IMR-90 (cell line): Measurements from ENCODE around the gene DIP2C. TPM values are rescaled to one million over a fixed set of nuclear protein-coding genes. Genes with fewer than 3 reads are reported as not detected.

Source experiments
- ATAC-seq: fragments of 200-7000 bp; cut with Tn5 transposase; 2 replicates; pipeline ENCODE4 v1.9.1; 2020; ENCODE audit warnings: low read depth, mild to moderate bottlenecking, moderate library complexity
- BruUV-seq: library from RNA; stranded (reverse); fragments of 400-500 nt; replicated peaks from 2 replicates; lab custom pipeline; 2021; lab: Mats Ljungman, UMichigan
- CTCF ChIA-PET: fragments of 300-600 bp; formaldehyde crosslinking; extraction: SDS; loops from one replicate; lab custom pipeline; 2021; ENCODE audit warnings: antibody characterized with exemption; lab: Yijun Ruan, JAX
- POLR2A ChIA-PET: fragments of 300-600 bp; sonication (Branson Sonifier 250); formaldehyde crosslinking; loops from one replicate; lab custom pipeline; 2022; ENCODE audit warnings: antibody characterized with exemption; ENCODE audit not compliant: unreplicated experiment; lab: Charles Lee
- DNase-seq: peaks from one replicate; pipeline ENCODE4 v3.0.0; 2013
- H2AFZ ChIP-seq: replicated peaks from 2 replicates; pipeline ENCODE3; 2013; ENCODE audit warnings: low read length, mild to moderate bottlenecking; ENCODE audit not compliant: poor library complexity
- H2AK5ac ChIP-seq: 2 replicates; pipeline ENCODE4 v1.6.1; 2013; ENCODE audit warnings: low read depth, low read length, inconsistent platforms
- H2AK9ac ChIP-seq: replicated peaks from 2 replicates; pipeline ENCODE3; 2013; ENCODE audit warnings: mild to moderate bottlenecking, low read depth, low read length, moderate library complexity; ENCODE audit not compliant: poor library complexity
- H2BK120ac ChIP-seq: 2 replicates; pipeline ENCODE4 v1.6.1; 2013; ENCODE audit warnings: low read depth, low read length, inconsistent platforms
- H2BK15ac ChIP-seq: 3 replicates; pipeline ENCODE4 v1.6.1; 2013; ENCODE audit warnings: low read depth, low read length, inconsistent platforms
- H2BK20ac ChIP-seq: 2 replicates; pipeline ENCODE4 v1.6.1; 2013; ENCODE audit warnings: low read depth, mild to moderate bottlenecking, inconsistent platforms, low read length, moderate library complexity
- H2BK5ac ChIP-seq: 2 replicates; pipeline ENCODE4 v1.6.1; 2013; ENCODE audit warnings: mild to moderate bottlenecking, low read depth, low read length, inconsistent platforms; ENCODE audit not compliant: poor library complexity, severe bottlenecking
- H3K14ac ChIP-seq: replicated peaks from 2 replicates; pipeline ENCODE4 v1.6.1; 2013; ENCODE audit warnings: low read depth, low read length, inconsistent platforms
- H3K18ac ChIP-seq: 2 replicates; pipeline ENCODE4 v1.6.1; 2013; ENCODE audit warnings: low read depth, low read length, control low read depth
- H3K23ac ChIP-seq: 2 replicates; pipeline ENCODE4 v1.6.1; 2013; ENCODE audit warnings: low read depth, low read length, inconsistent platforms
- H3K27ac ChIP-seq: 2 replicates; pipeline ENCODE4 v1.5.1; 2013; ENCODE audit warnings: mild to moderate bottlenecking, control low read depth, low read length; ENCODE audit not compliant: insufficient read depth
- H3K27me3 ChIP-seq: 2 replicates; pipeline ENCODE4 v1.6.1; 2013; ENCODE audit warnings: low read length; ENCODE audit not compliant: control insufficient read depth, insufficient read depth
- H3K36me3 ChIP-seq: 2 replicates; pipeline ENCODE4 v1.6.1; 2013; ENCODE audit warnings: low read length, mixed read lengths; ENCODE audit not compliant: control insufficient read depth, insufficient read depth
- H3K4ac ChIP-seq: 2 replicates; pipeline ENCODE4 v1.6.1; 2013; ENCODE audit warnings: low read depth, low read length, inconsistent platforms
- H3K4me1 ChIP-seq: 2 replicates; pipeline ENCODE4 v1.6.1; 2013; ENCODE audit warnings: low read length, mixed read lengths; ENCODE audit not compliant: control insufficient read depth, insufficient read depth
- H3K4me2 ChIP-seq: 2 replicates; pipeline ENCODE4 v1.6.1; 2013; ENCODE audit warnings: low read depth, mild to moderate bottlenecking, control low read depth, low read length, moderate library complexity
- H3K4me3 ChIP-seq: 2 replicates; pipeline ENCODE4 v1.5.1; 2013; ENCODE audit warnings: low read depth, mild to moderate bottlenecking, control low read depth, low read length, moderate library complexity; ENCODE audit not compliant: insufficient read depth
- H3K56ac ChIP-seq: 2 replicates; pipeline ENCODE4 v1.6.1; 2013; ENCODE audit warnings: low read length, inconsistent platforms; ENCODE audit not compliant: insufficient read depth; ENCODE audit errors: extremely low read depth
- H3K79me1 ChIP-seq, 2 experiments: 2 replicates each; pipeline ENCODE4 v1.6.1; 2013; ENCODE audit warnings: low read length in 2 of 2, inconsistent platforms in 1 of 2, low read depth in 1 of 2
- H3K9ac ChIP-seq: 2 replicates; pipeline ENCODE4 v1.6.1; 2013; ENCODE audit warnings: low read depth, low read length, control low read depth
- H3K9me1 ChIP-seq: 2 replicates; pipeline ENCODE4 v1.6.1; 2013; ENCODE audit warnings: low read length, inconsistent platforms; ENCODE audit not compliant: insufficient read depth
- H3K9me3 ChIP-seq: 2 replicates; pipeline ENCODE4 v1.6.1; 2013; ENCODE audit warnings: low read length; ENCODE audit not compliant: control insufficient read depth, insufficient read depth
- H4K20me1 ChIP-seq: 2 replicates; pipeline ENCODE4 v1.6.1; 2013; ENCODE audit warnings: low read length, inconsistent platforms; ENCODE audit not compliant: insufficient read depth
- H4K5ac ChIP-seq: 2 replicates; pipeline ENCODE4 v1.6.1; 2013; ENCODE audit warnings: mild to moderate bottlenecking, low read depth, low read length, control low read depth
- H4K8ac ChIP-seq, 2 experiments: 2 replicates each; pipeline ENCODE4 v1.6.1; 2013; ENCODE audit warnings: low read depth in 2 of 2, low read length in 2 of 2, control low read depth in 1 of 2, inconsistent platforms in 1 of 2
- H4K91ac ChIP-seq: 2 replicates; pipeline ENCODE4 v1.6.1; 2013; ENCODE audit warnings: low read depth, low read length, inconsistent platforms; ENCODE audit not compliant: insufficient read depth
- FOS ChIP-seq: fragments of 150-350 bp; IDR thresholded peaks from 2 replicates; pipeline ENCODE4 v1.6.1; 2016; ENCODE audit warnings: low read depth, low read length
- WGBS, 2 experiments: methylation state at CpG; one replicate each; pipeline versions ENCODE4 v1.1.5 to v1.1.7; 2013; ENCODE audit warnings: missing lambda C conversion rate in 2 of 2; ENCODE audit not compliant: insufficient read length in 1 of 2; ENCODE audit errors: extremely low coverage in 2 of 2; 5-methylcytosine and 5-hydroxymethylcytosine counted together
- dilution Hi-C: fragments of 300-500 bp; cut with HindIII; formaldehyde crosslinking; loops from one replicate; pipeline ENCODE4 v1.14.3; 2018; ENCODE audit warnings: low sequenced_read_pairs; ENCODE audit not compliant: unreplicated experiment
- in situ Hi-C: fragments of 300-500 bp; cut with MboI; formaldehyde crosslinking; loops from 3 replicates; pipeline ENCODE4 v1.14.3; 2019; ENCODE audit warnings: low sequenced_read_pairs, inconsistent platforms, mixed read lengths
- intact Hi-C: fragments of 100-400 bp; cut with micrococcal nuclease; formaldehyde crosslinking; loops from 2 replicates; pipeline ENCODE4 v1.10.0; 2022
- polyA plus RNA-seq, 3 experiments: library from polyadenylated mRNA; depleted of rRNA; stranded (reverse); fragments of >200 nt; gene quantifications; 2 replicates each; pipeline ENCODE4 v1.2.3, GENCODE V29; 2012; ENCODE audit warnings: low replicate concordance in 1 of 3
- total RNA-seq: library from RNA; depleted of rRNA; stranded (reverse); fragments of >200 nt; gene quantifications from 2 replicates; pipeline ENCODE4 v1.2.3, GENCODE V29; 2012
- TF ChIP-seq, protein P1 (sequence below): conservative IDR thresholded peaks from 2 replicates; pipeline ENCODE4 v1.5.1; 2012; ENCODE audit warnings: mild to moderate bottlenecking, low read depth, low read length, improper control_type of control experiment
- TF ChIP-seq, protein P2 (sequence below): fragments of 150-350 bp; IDR thresholded peaks from 2 replicates; pipeline ENCODE4 v1.6.1; 2017; ENCODE audit warnings: mild to moderate bottlenecking, antibody characterized with exemption, low read length, low read depth

DIP2C gene
- total and polyA plus RNA-seq, 2 of the 4 experiments (the other 2 are of a cell fraction) = 8.6 to 17.3 TPM

DNA sequence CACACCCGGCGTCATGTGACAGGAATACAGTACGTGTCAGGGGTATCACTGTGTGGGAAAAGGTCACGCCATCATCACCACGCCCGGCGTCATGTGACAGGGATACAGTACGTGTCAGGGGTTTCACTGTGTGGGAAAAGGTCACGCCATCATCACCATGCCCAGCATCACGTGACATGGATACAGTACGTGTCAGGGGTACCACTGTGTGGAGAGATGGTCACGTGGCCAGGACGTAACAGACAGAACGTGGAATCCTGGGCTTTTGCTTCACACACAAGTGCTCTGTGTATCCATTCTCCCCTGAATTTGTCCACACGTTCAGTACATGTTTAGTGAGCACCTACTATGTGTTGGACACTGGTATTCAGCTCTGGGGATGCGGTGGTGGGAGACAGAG lies 34.5 kb upstream of the DIP2C start:
- Histone ChIP-seq H3K56ac (no peak overlapping the region), H3K4me2 (no peak overlapping the region), H3K9ac (no peak overlapping the region), H2BK20ac (no peak overlapping the region), H3K27me3 (peaks cover 13% of the 10 kb centered on the region), H3K4me1 (no peaks in the 10 kb centered on the region), H3K4ac (no peak overlapping the region), H3K36me3 (no peaks in the 10 kb centered on the region), H3K9me3 (peaks cover 4% of the 10 kb centered on the region), H3K4me3 (no peak overlapping the region), H2AK9ac (no peak overlapping the region), H2BK5ac (no peak overlapping the region), H3K79me1 (no peaks in the 10 kb centered on the region), H4K5ac (no peak overlapping the region), H2AK5ac (no peak overlapping the region), H3K23ac (no peak overlapping the region), H3K18ac (no peak overlapping the region), H3K27ac (no peak overlapping the region), H3K9me1 (no peaks in the 10 kb centered on the region), H2BK15ac (no peak overlapping the region), H4K91ac (no peak overlapping the region), H4K8ac (no peak overlapping the region), H4K20me1 (no peaks in the 10 kb centered on the region), H3K14ac (no peak overlapping the region), H2BK120ac (no peak overlapping the region), H2AFZ (no peak overlapping the region)
- dilution Hi-C loops (no loop called here), intact Hi-C loops (no loop called here), in situ Hi-C loops (no loop called here)
- no TSS peak for BruUV-seq
- ATAC-seq = no peak
- 90% methylated on average over 3 of the region's 16 CpGs; no CpG with 5 or more reads in 1 of the 2 experiments for WGBS, 2 experiments
- TF ChIP-seq, protein P1, sequence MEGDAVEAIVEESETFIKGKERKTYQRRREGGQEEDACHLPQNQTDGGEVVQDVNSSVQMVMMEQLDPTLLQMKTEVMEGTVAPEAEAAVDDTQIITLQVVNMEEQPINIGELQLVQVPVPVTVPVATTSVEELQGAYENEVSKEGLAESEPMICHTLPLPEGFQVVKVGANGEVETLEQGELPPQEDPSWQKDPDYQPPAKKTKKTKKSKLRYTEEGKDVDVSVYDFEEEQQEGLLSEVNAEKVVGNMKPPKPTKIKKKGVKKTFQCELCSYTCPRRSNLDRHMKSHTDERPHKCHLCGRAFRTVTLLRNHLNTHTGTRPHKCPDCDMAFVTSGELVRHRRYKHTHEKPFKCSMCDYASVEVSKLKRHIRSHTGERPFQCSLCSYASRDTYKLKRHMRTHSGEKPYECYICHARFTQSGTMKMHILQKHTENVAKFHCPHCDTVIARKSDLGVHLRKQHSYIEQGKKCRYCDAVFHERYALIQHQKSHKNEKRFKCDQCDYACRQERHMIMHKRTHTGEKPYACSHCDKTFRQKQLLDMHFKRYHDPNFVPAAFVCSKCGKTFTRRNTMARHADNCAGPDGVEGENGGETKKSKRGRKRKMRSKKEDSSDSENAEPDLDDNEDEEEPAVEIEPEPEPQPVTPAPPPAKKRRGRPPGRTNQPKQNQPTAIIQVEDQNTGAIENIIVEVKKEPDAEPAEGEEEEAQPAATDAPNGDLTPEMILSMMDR = no peak
- no peak for TF ChIP-seq FOS
- TF ChIP-seq, protein P2, sequence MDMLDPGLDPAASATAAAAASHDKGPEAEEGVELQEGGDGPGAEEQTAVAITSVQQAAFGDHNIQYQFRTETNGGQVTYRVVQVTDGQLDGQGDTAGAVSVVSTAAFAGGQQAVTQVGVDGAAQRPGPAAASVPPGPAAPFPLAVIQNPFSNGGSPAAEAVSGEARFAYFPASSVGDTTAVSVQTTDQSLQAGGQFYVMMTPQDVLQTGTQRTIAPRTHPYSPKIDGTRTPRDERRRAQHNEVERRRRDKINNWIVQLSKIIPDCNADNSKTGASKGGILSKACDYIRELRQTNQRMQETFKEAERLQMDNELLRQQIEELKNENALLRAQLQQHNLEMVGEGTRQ = no peak
- CTCF ChIA-PET = no interaction called here
- POLR2A ChIA-PET = no interaction called here
- no peak for DNase-seq
